NCI-H2227 (cell line): Measurements from ENCODE around the gene ERCC8.
"Not testable (repeated sequence)": the region's sequence is repeated elsewhere in the genome, so short reads cannot be mapped to it uniquely, and the experiment has no call there.

Experiments used
- DNase-seq: peaks from one replicate; lab custom pipeline; 2025; ENCODE audit not compliant: unreplicated experiment; lab: John Stamatoyannopoulos, UW

Gene ERCC8

DNA sequence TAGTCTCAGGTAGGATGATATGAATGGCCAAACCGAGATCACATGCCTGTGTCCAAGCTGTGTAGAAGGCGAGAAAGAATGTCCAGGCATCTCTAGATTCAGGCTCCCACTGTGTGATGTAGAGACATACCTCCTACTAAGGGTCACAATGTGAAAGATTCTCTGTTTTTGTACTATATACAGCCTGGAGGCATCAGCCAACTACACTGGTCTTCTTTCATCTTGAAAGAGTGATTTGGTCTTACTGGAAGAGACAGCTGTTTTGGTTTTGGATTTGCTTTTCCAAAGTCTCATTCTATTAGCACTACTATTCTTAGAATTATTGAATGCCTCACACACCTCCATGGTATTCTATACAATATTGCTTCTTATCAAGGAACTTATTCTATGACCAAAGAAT, 26.4 kb downstream of the ERCC8 start:
- no peak for DNase-seq

DNA sequence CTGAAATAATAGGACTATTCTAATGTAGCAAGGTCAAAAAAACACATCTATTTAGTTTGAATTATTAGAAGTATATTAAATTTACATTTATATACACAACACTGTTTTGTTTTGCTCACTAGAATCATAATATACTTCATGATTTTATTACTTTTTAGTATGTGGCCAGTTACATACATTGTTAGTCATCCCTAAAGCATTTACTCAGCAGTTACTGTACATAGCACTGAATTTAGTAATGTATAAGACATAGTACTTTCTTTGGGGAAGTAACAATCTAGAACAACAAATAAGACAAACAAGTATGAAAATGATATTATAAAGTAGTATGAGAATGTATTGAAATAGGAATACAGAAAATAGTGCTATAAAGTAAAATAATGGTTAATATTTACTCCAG, 28.2 kb downstream of the ERCC8 start:
- DNase-seq, result no peak

DNA sequence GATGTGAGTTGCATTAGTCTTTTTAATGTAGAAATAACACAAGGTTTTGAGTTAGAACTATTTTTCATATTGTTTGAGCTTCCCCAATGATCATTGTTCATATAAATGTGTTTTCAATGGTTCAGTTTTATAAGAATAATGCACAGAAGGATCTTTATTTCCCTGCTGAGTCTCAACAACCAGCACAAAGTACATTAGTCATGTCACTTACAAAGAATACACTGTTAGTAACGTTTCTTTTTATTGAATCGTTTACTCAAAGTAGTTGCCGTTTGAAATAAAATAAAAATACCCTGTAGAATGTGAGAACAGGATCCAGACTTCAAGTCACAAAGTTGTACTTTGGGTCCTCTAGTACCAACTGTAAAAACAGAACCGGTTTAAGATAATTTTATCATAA, 41.5 kb downstream of the ERCC8 start:
- no peak for DNase-seq

DNA sequence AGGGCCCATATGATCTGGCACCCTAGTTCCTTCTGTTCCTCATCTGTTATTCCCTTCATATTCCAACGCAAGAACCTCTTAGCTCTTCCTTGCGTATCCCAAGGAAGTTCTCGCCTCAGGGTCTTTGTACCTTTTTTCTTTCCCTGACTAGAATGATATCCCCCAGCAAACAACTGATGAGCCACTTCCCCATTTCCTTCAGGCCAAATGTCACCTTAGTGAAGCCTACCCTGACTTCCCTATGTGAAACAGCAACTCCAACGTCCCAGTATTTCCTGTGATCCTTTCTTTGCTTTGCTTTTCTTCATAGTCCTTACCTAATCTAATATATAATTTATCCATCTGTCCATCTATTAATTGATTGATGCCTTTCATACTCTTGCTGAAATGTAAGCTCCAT, 47.9 kb downstream of the ERCC8 start:
- DNase-seq, result no peak

DNA sequence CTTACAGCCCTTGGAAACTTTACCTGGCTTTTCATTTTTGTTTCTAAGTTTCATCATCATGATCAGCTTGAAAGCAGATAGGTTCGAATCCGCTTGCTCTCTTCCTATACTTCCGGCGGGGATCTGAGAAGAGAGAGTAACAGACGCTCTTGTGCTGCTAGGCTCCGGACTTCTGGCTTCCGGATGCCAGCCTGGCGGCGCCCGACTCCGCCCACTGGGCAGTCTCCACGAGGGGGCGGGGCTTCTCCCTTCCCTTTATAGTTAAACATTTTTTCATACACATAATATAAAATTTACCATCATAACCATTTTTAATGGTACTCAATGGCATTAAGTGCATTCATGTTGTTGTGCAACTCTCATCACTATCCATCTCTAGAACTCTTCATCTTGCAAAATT, 51.3 kb downstream of the ERCC8 start:
- DNase-seq, result no peak

- no peak for DNase-seq
Observed at GRCh38 chr5:60891667-60892066, 53.2 kb downstream of the ERCC8 start.

DNA sequence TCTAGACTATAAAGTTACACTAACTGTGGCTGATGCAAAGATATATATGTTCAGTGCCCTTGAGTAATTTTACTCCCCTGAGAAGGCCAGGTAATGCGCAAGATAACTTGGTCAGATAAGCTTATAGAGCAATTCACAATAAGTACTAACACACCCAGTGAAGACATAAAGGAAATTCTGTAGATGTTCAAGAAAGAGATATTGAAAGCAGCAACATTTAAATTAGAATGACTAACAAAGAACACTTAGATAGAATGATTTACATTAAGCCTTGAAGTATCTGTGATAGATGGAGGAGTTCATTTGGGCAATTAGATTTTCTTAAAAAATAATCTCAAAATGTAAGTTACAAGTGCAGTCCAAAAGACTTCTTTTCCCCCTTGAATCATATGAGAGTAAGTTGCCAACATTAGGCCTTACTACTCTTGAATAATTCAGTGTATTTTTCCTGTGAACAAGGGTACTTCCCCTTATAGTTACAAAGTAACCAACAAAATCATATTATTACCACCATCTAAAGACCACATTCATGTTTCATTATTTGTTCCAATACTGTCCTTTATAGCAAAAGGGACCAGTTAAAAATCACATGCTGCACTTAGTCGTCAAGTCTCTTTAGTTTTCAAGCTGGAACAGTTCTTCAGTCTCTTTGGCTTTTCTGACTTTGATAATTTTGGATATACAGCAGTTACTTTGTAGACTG, 56.4 kb downstream of the ERCC8 start:
- no peak for DNase-seq

GRCh38 chr5:60887746-60888145, 57.1 kb downstream of the ERCC8 start:
- no peak for DNase-seq

DNA sequence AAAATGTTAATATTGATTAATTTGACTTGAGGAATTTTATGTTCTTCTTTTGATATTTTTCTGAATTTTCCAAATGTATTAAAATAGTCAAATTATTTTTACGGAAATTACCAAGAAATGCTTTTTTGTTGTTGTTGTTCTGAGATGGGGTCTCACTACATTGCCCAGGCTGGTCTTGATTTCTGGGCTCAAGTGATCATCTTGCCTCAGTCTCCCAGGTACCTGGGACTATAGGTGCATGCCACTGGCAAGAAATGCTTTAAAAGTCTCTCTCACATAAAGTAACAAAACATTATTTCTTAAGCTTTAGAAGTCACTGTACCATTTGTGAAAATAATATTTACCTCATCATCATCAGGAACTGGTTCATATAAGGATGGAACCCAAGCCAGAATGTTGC, 57.8 kb downstream of the ERCC8 start:
- no peak for DNase-seq

DNA sequence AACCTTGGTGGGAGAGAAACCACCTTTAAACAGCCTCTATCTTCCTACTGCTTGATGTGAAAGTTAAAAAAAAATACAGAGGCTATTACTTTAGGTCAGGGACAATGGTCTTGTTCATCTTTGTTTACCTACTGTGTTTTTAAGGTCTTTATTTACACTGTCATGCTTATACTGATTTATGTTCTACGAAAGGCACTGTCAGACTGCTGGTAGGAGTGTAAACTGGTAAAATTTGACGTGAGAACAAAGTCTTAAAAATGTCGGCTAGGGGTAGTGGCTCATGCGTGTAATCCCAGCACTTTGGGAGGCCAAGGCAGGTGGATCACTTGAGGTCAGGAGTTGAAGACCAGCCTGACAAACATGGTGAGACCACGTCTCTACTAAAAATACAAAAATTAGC, 58.7 kb downstream of the ERCC8 start:
- DNase-seq, result no peak

DNA sequence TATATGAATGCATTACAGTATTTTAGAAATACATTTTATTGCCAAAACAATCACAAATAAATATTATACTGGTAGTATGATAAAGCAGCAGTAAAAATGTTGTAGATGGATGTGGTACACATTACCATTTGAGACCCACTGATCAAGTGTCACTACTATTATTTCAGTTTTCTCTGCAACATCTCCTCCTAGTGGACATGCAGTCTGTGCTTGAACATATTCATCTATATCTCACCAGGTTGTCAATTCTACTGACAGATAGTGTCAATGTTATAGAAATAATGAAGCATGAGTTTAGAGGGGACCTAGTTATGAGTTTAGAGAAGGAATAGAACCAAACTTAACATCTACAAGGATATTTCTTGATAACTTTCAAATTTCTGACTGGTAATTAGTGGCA, 61.6 kb downstream of the ERCC8 start:
- no peak for DNase-seq

DNA sequence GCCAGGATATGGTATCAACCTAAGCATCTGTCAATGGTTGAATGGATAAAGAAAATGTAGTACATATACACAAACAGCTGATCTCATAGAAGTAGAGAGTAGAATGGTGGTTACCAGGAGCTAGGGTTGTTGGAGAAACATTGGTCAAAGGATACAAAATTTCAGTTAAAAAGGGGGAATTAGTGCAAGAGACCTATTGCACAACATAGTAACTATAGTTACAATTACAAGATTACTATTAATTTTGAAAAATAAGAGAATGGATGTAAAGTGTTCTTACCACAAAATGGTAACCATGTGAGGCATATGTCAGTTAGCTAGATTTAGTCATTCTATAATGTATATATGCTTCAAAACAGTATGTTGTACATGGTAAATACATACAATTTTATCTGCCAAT, 72.0 kb downstream of the ERCC8 start:
- no peak for DNase-seq

DNA sequence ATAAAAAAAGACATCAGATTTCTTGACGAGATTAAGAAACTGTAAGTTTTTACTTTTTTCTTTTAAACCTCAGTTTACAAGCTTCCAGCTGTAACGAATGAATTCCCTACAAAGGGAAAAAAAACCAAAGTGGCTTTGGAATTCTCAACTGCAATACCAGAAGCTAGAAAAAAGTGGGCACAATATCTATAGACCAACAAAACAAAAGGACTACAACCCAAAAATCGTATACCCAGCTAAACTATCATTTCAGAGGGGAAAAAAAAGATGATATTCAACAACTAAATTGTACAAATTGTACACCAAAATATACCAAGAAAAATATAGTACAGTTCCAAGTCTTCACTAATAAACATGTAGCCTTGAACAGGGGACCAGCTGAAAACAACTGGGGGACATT, 74.0 kb downstream of the ERCC8 start:
- no peak for DNase-seq

DNA sequence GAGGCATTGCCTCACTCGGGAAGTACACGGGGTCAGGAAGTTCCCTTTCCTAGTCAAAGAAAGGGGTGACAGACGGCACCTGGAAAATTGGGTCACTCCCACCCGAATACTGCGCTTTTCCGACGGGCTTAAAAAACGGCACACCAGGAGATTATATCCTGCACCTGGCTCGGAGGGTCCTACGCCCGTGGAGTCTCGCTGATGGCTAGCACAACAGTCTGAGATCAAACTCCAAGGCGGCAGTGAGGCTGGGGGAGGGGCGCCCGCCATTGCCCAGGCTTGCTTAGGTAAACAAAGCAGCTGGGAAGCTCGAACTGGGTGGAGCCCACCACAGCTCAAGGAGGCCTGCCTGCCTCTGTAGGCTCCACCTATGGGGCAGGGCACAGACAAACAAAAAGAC, 84.3 kb downstream of the ERCC8 start:
- not testable (repeated sequence) for DNase-seq

DNA sequence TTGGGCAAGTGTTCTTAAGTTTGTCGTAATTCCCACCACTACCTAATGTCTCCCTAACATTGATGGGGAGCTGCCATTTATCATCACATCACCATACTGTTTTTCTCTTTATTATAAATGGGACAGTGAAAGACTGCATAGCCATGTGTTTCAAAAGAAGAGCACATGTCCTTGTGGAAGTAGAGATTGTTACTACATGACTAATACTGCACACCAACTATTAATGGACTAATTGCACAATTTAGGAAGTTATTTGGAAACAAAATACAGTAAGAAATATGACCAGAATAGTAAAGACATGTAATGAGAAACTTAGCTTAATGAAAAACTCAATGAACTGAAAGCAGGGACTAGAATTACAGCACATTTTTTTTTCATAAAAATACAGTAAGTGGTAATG, 88.8 kb downstream of the ERCC8 start:
- DNase-seq, result no peak

GRCh38 chr5:60852940-60853339, 91.9 kb downstream of the ERCC8 start:
- no peak for DNase-seq

DNA sequence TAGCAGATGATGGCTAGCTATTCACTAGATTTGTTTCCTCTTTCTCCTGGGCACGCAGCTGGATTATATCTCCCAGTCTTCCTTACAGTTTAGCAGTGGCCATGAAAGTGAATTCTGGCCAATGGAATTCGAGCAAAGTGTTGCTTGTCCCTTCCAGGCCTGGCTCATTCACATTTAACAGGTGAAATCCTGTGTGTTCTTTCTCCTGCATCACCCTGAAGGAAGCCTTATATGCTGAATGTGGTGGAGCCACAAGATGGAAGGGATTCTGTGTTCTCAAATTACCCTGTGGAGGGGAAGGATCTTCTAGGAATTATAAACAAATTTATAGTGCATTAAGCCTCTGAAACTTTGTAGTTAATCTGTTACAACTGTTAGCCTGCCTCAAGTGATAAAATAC, 92.6 kb downstream of the ERCC8 start:
- no peak for DNase-seq

DNA sequence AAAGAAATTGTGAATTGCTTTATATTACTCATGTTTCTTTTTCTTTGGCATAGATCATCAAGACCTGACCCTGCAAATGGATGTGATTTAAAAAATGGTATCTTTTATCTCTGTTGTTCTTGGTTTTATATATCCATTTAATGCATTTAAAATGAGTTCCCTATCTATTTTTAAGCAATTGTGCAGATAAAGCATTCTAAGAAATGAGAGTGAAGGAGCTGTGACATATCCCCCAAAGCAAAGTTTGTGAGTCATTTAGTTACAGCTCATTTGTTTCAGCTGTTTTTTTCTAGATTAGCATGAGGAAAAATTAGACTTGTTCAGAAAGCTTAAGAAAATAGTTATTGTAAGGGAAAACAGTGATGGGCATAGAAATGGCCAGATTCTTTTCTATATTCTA, 93.2 kb downstream of the ERCC8 start:
- no peak for DNase-seq

GRCh38 chr5:60846298-60846697, 98.6 kb downstream of the ERCC8 start:
- DNase-seq, result no peak

DNA sequence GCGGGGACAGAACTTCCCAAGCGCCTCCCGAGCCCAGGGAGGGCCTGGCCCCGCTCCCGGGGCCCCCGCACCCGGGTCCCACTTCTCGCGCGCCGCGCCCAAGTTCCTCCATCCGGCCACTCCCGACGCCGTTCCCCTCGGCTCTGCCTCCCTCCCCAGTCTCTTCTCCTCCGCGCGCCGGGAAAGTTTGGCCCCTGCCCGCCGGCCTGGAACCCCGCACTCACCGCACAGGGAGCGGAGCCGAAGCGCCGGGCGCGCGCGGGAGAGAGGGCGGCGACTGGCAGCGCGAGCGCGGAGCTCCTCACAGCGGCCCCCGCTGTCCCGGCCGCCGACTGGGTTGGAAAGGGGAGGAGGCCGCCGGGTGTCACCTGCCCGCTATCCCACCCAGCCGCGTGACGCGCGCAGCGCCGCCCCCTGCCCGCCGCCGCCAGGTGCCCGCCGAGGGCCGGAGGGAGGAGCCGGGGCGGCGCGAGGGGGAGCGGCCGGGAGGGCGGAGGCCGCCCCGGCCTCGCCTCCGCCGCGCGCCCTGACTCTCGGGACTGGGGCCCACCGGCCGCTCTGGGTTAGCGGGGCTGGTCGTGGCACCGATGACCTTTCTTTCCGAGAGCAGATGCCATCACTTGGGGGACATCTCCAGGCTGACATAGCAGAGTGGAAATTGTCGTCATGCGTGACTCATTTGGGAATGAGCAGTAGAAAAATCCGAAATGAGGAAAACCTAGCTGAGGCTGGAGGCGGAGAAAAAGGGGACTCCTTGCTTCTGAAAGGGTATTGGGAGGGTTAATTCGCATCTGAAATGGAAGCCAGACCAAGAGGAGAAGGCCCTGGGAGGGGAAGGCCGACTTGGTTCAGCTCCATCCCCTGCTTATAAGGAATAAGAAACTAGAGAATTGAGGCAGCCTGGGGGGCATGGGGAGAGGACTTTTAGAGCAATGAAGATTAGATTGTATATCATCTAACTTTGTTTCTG, 100.6 kb downstream of the ERCC8 start, which contains the start of gene ELOVL7:
ELOVL7 (minus strand) TSS at position 334 of the 970 bp plus-strand sequence. CDS start 56,872 bp downstream, outside the sequence.
- peak; percentile 73 for DNase-seq

- no peak for DNase-seq
Observed at GRCh38 chr5:60843386-60843935, 101.4 kb downstream of the ERCC8 start.

GRCh38 chr5:60842871-60843385, 101.9 kb downstream of the ERCC8 start:
- DNase-seq, result no peak
